OCI-LY1 (cell line): ENCODE data around the gene DGKB.

ENCODE experiments used
- H2AFZ ChIP-seq: fragments of 200-600 bp; sonication (generic), shearing (Covaris generic); 2 replicates; pipeline ENCODE4 v1.6.0; 2014; ENCODE audit warnings: antibody characterized with exemption, mild to moderate bottlenecking, low read length
- H3F3A ChIP-seq: fragments of 200-600 bp; sonication (generic), shearing (Covaris generic); 2 replicates; pipeline ENCODE4 v1.6.0; 2014; ENCODE audit warnings: mild to moderate bottlenecking, antibody characterized with exemption, low read length, moderate library complexity; ENCODE audit not compliant: insufficient read depth
- H3K27ac ChIP-seq: fragments of 200-600 bp; sonication (generic); 2 replicates; pipeline ENCODE4 v1.5.1; 2014; ENCODE audit warnings: low read length, mixed run types, mild to moderate bottlenecking, low read depth; ENCODE audit not compliant: poor library complexity, severe bottlenecking
- H3K27me3 ChIP-seq: fragments of 200-600 bp; sonication (generic); 2 replicates; pipeline ENCODE4 v1.6.0; 2014; ENCODE audit warnings: antibody characterized with exemption, mild to moderate bottlenecking, low read length, moderate library complexity; ENCODE audit not compliant: insufficient read depth
- H3K36me3 ChIP-seq: fragments of 200-600 bp; sonication (generic); 2 replicates; pipeline ENCODE4 v1.6.1; 2014; ENCODE audit warnings: mild to moderate bottlenecking, antibody characterized with exemption, low read length, moderate library complexity, mixed read lengths; ENCODE audit not compliant: insufficient read depth
- H3K4me1 ChIP-seq: fragments of 200-600 bp; sonication (generic); 2 replicates; pipeline ENCODE4 v1.5.1; 2014; ENCODE audit warnings: mild to moderate bottlenecking, low read length, moderate library complexity; ENCODE audit not compliant: insufficient read depth, severe bottlenecking
- H3K4me2 ChIP-seq: fragments of 200-600 bp; sonication (generic), shearing (Covaris generic); 2 replicates; pipeline ENCODE4 v1.6.1; 2014; ENCODE audit warnings: low read length
- H3K4me3 ChIP-seq: fragments of 200-600 bp; sonication (generic); 2 replicates; pipeline ENCODE4 v1.5.1; 2014; ENCODE audit warnings: low read length, low read depth, mild to moderate bottlenecking, mixed read lengths; ENCODE audit not compliant: poor library complexity, severe bottlenecking
- H3K79me2 ChIP-seq: fragments of 200-600 bp; shearing (Covaris generic); 2 replicates; pipeline ENCODE4 v1.6.1; 2016; ENCODE audit warnings: mixed run types, low read length, mixed read lengths; ENCODE audit not compliant: insufficient read depth
- H3K9ac ChIP-seq: fragments of 200-600 bp; sonication (generic), shearing (Covaris generic); 2 replicates; pipeline ENCODE4 v1.6.1; 2014; ENCODE audit warnings: mild to moderate bottlenecking, low read length, mixed read lengths
- H3K9me2 ChIP-seq: fragments of 200-600 bp; sonication (generic), shearing (Covaris generic); 2 replicates; pipeline ENCODE4 v1.6.1; 2014; ENCODE audit warnings: low read depth, mild to moderate bottlenecking, low read length, mixed read lengths
- H3K9me3 ChIP-seq: fragments of 200-600 bp; shearing (Covaris generic); 2 replicates; pipeline ENCODE4 v1.6.1; 2014; ENCODE audit warnings: low read length, mixed read lengths
- H4K20me1 ChIP-seq: fragments of 200-600 bp; sonication (generic), shearing (Covaris generic); 2 replicates; pipeline ENCODE4 v1.6.0; 2016; ENCODE audit warnings: mild to moderate bottlenecking, low read length; ENCODE audit not compliant: insufficient read depth
- EZH2 ChIP-seq: fragments of 200-600 bp; sonication (generic), shearing (Covaris generic); IDR thresholded peaks from 2 replicates; pipeline ENCODE4 v1.8.0; 2017; ENCODE audit warnings: borderline replicate concordance, mixed run types, mild to moderate bottlenecking, antibody characterized with exemption, low read length, moderate library complexity, mixed read lengths
- TF ChIP-seq, protein P1 (sequence below): fragments of 200-600 bp; sonication (generic), shearing (Covaris generic); IDR thresholded peaks from 2 replicates; pipeline ENCODE4 v1.5.1; 2017; ENCODE audit warnings: mild to moderate bottlenecking, antibody characterized with exemption, low read length, moderate library complexity, mixed read lengths

Gene DGKB

DNA sequence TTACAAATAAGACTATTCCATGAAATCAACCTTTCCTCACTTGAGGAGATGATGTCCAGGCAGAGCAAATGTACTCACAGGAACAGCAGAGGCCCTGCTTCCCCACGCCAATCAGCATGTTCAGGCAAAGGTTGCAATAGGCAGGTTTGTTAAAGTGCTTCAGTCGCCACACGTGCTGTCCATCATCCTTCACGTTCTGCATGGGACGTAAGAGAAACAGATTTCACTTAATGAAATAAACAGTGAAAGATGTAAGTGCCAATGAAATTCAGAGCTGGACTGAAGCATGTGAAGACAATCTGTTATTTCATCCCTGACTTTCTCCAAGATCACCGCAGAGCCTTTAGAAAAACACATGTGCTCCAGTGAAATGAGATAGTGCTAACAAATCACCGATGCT lies 217.4 kb downstream of the DGKB start:
- no peak overlapping the region for H3K4me3 ChIP-seq
- no peak overlapping the region; the same call in 1 of the 2 replicates for H3K4me2 ChIP-seq
- H3K9me2 ChIP-seq: no peaks in the 10 kb centered on the region
- no peak for TF ChIP-seq EZH2
- TF ChIP-seq, protein P1, sequence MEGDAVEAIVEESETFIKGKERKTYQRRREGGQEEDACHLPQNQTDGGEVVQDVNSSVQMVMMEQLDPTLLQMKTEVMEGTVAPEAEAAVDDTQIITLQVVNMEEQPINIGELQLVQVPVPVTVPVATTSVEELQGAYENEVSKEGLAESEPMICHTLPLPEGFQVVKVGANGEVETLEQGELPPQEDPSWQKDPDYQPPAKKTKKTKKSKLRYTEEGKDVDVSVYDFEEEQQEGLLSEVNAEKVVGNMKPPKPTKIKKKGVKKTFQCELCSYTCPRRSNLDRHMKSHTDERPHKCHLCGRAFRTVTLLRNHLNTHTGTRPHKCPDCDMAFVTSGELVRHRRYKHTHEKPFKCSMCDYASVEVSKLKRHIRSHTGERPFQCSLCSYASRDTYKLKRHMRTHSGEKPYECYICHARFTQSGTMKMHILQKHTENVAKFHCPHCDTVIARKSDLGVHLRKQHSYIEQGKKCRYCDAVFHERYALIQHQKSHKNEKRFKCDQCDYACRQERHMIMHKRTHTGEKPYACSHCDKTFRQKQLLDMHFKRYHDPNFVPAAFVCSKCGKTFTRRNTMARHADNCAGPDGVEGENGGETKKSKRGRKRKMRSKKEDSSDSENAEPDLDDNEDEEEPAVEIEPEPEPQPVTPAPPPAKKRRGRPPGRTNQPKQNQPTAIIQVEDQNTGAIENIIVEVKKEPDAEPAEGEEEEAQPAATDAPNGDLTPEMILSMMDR: no peak
- peaks cover 22% of the 10 kb centered on the region for H3K4me1 ChIP-seq
- no peaks in the 10 kb centered on the region for H3F3A ChIP-seq
- H3K9me3 ChIP-seq: no peaks in the 10 kb centered on the region
- no peaks in the 10 kb centered on the region for H3K36me3 ChIP-seq
- no peak overlapping the region for H3K9ac ChIP-seq
- H4K20me1 ChIP-seq: no peaks in the 10 kb centered on the region
- H2AFZ ChIP-seq: no peak overlapping the region; the same call in 1 of the 2 replicates
- H3K27me3 ChIP-seq: no peaks in the 10 kb centered on the region
- no peaks in the 10 kb centered on the region for H3K79me2 ChIP-seq
- no peak overlapping the region for H3K27ac ChIP-seq

DNA sequence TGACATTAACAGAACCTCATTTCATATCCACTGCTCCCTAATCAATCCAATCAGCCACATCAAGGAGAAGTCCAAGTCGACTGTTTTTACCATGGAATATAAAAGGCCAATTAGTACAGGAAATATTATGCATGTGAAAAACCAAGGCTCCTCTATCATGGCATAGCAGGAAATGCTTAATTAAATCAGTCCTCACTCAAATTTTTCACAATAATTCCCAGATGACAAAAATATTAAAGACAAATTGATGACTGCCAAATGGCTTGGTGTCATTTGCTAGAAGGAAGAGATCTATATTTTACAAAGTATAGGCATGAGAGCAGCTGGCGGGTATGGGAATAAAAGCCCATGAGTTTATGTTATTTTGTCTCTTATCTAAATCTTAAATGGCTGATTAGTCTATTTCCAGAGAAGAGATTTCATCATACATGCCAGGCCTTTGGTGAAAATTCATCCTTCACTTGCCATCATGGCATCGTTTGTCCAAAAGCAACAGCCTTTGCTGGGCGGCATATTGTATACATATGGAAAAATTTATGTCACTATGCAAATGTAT lies 219.6 kb downstream of the DGKB start:
- Histone ChIP-seq H3F3A (no peaks in the 10 kb centered on the region), H3K4me3 (no peak overlapping the region), H3K4me1 (peaks cover 4% of the 10 kb centered on the region), H3K79me2 (no peaks in the 10 kb centered on the region), H3K27me3 (no peaks in the 10 kb centered on the region), H3K27ac (no peak overlapping the region), H4K20me1 (no peaks in the 10 kb centered on the region), H2AFZ (no peak overlapping the region), H3K4me2 (no peak overlapping the region), H3K9me3 (no peaks in the 10 kb centered on the region), H3K36me3 (no peaks in the 10 kb centered on the region), H3K9ac (no peak overlapping the region), H3K9me2 (no peaks in the 10 kb centered on the region)
- TF ChIP-seq EZH2: no peak
- TF ChIP-seq, protein P1: no peak

DNA sequence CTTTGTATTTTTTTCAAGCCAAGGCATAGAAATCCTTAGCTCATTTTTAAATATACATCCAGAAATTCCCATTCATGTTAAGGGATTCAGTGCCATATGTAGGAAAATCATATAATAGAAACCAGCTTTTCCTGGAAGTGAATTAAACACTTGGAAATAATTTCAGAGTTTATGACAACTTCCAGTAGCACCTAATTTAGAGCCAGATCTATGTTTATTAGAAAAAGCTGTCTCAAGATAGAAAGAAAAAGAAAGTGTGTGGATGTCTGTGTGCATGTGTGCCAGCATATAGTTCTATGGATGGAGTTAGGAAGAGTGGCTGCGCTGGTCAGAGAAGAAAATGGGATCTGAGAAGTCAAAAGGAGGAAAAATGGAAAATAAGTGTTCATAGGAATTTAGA lies 225.7 kb downstream of the DGKB start:
- H3K9ac ChIP-seq: no peak overlapping the region
- no peak overlapping the region for H3K4me2 ChIP-seq
- no peaks in the 10 kb centered on the region for H3K9me3 ChIP-seq
- no peaks in the 10 kb centered on the region for H3K36me3 ChIP-seq
- H3K27ac ChIP-seq: no peak overlapping the region
- no peaks in the 10 kb centered on the region for H3K27me3 ChIP-seq
- H2AFZ ChIP-seq: no peak overlapping the region
- no peaks in the 10 kb centered on the region for H3F3A ChIP-seq
- H3K9me2 ChIP-seq: no peaks in the 10 kb centered on the region
- H3K79me2 ChIP-seq: no peaks in the 10 kb centered on the region
- H3K4me3 ChIP-seq: no peak overlapping the region
- no peaks in the 10 kb centered on the region for H4K20me1 ChIP-seq
- TF ChIP-seq, protein P1: no peak
- TF ChIP-seq EZH2: no peak
- H3K4me1 ChIP-seq: no peaks in the 10 kb centered on the region
